GM12878 (cell line): ENCODE results near the gene CEP57. TPM values are rescaled to one million over a fixed set of nuclear protein-coding genes. Genes with fewer than 3 reads are reported as not detected.

Source experiments
- ATAC-seq: fragments of 200-7000 bp; cut with Tn5 transposase; 3 replicates; pipeline ENCODE4 v1.9.1; 2020; ENCODE audit warnings: mild to moderate bottlenecking, moderate library complexity
- BruUV-seq: library from RNA; stranded (reverse); fragments of 400-500 nt; replicated peaks from 2 replicates; lab custom pipeline; 2021; lab: Mats Ljungman, UMichigan
- CTCF ChIA-PET: fragments of 300-600 bp; sonication (Branson Sonifier 250); formaldehyde crosslinking; extraction: SDS; loops from one replicate; lab custom pipeline; 2021; ENCODE audit warnings: inconsistent platforms; lab: Yijun Ruan, JAX
- POLR2A ChIA-PET: fragments of 350-600 bp; formaldehyde crosslinking; extraction: SDS; loops from one replicate; lab custom pipeline; 2021; ENCODE audit warnings: inconsistent platforms; lab: Charles Lee
- RAD21 ChIA-PET: fragments of 300-600 bp; sonication (Branson Sonifier 250); formaldehyde crosslinking; loops from one replicate; lab custom pipeline; 2023; ENCODE audit warnings: antibody characterized with exemption; ENCODE audit not compliant: unreplicated experiment; lab: Charles Lee
- SMC1A ChIA-PET: fragments of 300-600 bp; sonication (Branson Sonifier 250); formaldehyde crosslinking; loops from one replicate; lab custom pipeline; 2023; ENCODE audit not compliant: unreplicated experiment, uncharacterized antibody; lab: Charles Lee
- DNase-seq: peaks from one replicate; pipeline ENCODE4 v3.0.0-alpha.2; 2011; ENCODE audit warnings: low read depth, low spot score
- FAIRE-seq: peaks from 3 replicates; lab custom pipeline; 2011; peaks lifted over from hg19 to GRCh38; lab: Jason Lieb, UNC
- H2AFZ ChIP-seq: 2 replicates; pipeline ENCODE4 v1.6.0; 2011; ENCODE audit warnings: low read depth, low read length, control low read depth; ENCODE audit not compliant: control insufficient read depth
- H3K27ac ChIP-seq: 2 replicates; pipeline ENCODE4 v1.5.1; 2011; ENCODE audit warnings: control low read depth; ENCODE audit not compliant: control insufficient read depth, insufficient read depth
- H3K27me3 ChIP-seq, 2 experiments: replicated peaks in 1 of 2; 2 replicates each; pipeline versions ENCODE4 v1.6.0 to v1.6.1; 2011; ENCODE audit warnings: low read length in 1 of 2; ENCODE audit not compliant: control insufficient read depth in 2 of 2, insufficient read depth in 2 of 2
- H3K36me3 ChIP-seq, 2 experiments: 2 replicates each; pipeline ENCODE4 v1.5.1; 2011; ENCODE audit warnings: low read length in 1 of 2; ENCODE audit not compliant: control insufficient read depth in 2 of 2, insufficient read depth in 2 of 2
- H3K4me1 ChIP-seq: 2 replicates; pipeline ENCODE4 v1.6.1; 2011; ENCODE audit warnings: mild to moderate bottlenecking, low read length, moderate library complexity, mixed read lengths; ENCODE audit not compliant: control insufficient read depth, insufficient read depth
- H3K4me2 ChIP-seq: 2 replicates; pipeline ENCODE4 v1.6.0; 2011; ENCODE audit warnings: control low read depth; ENCODE audit not compliant: control insufficient read depth, insufficient read depth
- H3K4me3 ChIP-seq: fragments of 200-600 bp; sonication (generic); 2 replicates; pipeline ENCODE4 v1.5.1; 2016
- H3K79me2 ChIP-seq: 2 replicates; pipeline ENCODE4 v1.6.0; 2011; ENCODE audit warnings: low read length; ENCODE audit not compliant: control insufficient read depth, insufficient read depth
- H3K9ac ChIP-seq: 2 replicates; pipeline ENCODE4 v1.8.0; 2011; ENCODE audit warnings: low read length, control low read depth, mixed read lengths; ENCODE audit not compliant: control insufficient read depth, insufficient read depth
- H3K9me3 ChIP-seq: replicated peaks from 3 replicates; pipeline ENCODE4 v1.5.1; 2011; ENCODE audit warnings: mild to moderate bottlenecking, low read length; ENCODE audit not compliant: control insufficient read depth, insufficient read depth
- H4K20me1 ChIP-seq: 2 replicates; pipeline ENCODE4 v1.6.0; 2011; ENCODE audit not compliant: control insufficient read depth, insufficient read depth
- BHLHE40 ChIP-seq, 2 experiments: fragments of 450-650 bp in 1 of 2; IDR thresholded peaks; 2 replicates each; pipeline ENCODE4 v1.6.1; 2011 to 2017; ENCODE audit warnings: low read depth in 2 of 2, borderline replicate concordance in 1 of 2, improper control_type of control experiment in 1 of 2, low read length in 1 of 2, mild to moderate bottlenecking in 1 of 2
- CHD2 ChIP-seq: IDR thresholded peaks from 2 replicates; pipeline ENCODE4 v1.6.1; 2011; ENCODE audit warnings: low read depth, low read length, improper control_type of control experiment, borderline replicate concordance
- IKZF1 ChIP-seq: fragments of 450-650 bp; conservative IDR thresholded peaks from 2 replicates; pipeline ENCODE4 v1.6.1; 2017; ENCODE audit warnings: antibody characterized with exemption, mild to moderate bottlenecking
- NR2F1 ChIP-seq: fragments of 450-650 bp; conservative IDR thresholded peaks from 2 replicates; pipeline ENCODE4 v1.6.1; 2017; ENCODE audit warnings: mild to moderate bottlenecking
- TCF3 ChIP-seq: IDR thresholded peaks from 2 replicates; pipeline ENCODE4 v1.6.1; 2012; ENCODE audit warnings: low read depth, mild to moderate bottlenecking, low read length, borderline replicate concordance; ENCODE audit not compliant: insufficient read depth
- WGBS: methylation state at CpG from one replicate; pipeline ENCODE4 v1.1.6; 2016; ENCODE audit warnings: low lambda C conversion rate; ENCODE audit not compliant: insufficient replicate concordance, insufficient coverage; ENCODE audit errors: missing lambda C conversion rate; 5-methylcytosine and 5-hydroxymethylcytosine counted together
- in situ Hi-C: fragments of 300-500 bp; cut with MboI; formaldehyde crosslinking; loops from 9 replicates; pipeline ENCODE4 v1.14.3; 2018; ENCODE audit warnings: mixed read lengths
- intact Hi-C: fragments of 100-400 bp; cut with micrococcal nuclease; formaldehyde crosslinking; loops from one replicate; pipeline ENCODE4 v1.14.2; 2022; ENCODE audit not compliant: unreplicated experiment
- polyA plus RNA-seq, 11 experiments: library from polyadenylated mRNA; depleted of rRNA in 4 of 11; unstranded in 6 of 11; stranded (reverse) in 5 of 11; fragments of >200 nt; fragmentation: Nextera tagmentation in 4 of 11; fragmentation: Illumina TruSeq in 1 of 11; extraction: Ambion mirVana in 4 of 11; extraction: Trizol in 1 of 11; gene quantifications; 1 replicate in 1 of 11; 2 replicates in 10 of 11; pipeline versions ENCODE4 v1.2.1 to v1.2.3, GENCODE V29; 2011 to 2016; ENCODE audit warnings: inconsistent platforms in 2 of 11, missing spikeins in 2 of 11, low read depth in 1 of 11
- total RNA-seq, 4 experiments: library from RNA; depleted of rRNA in 3 of 4; stranded (reverse); fragments of >200 nt in 3 of 4; fragmentation: Illumina TruSeq in 1 of 4; extraction: Trizol in 1 of 4; gene quantifications; 2 replicates each; pipeline versions ENCODE4 v1.2.1 to v1.2.3, GENCODE V29; 2013 to 2021
- TF ChIP-seq, protein P1 (sequence below): fragments of 450-650 bp; IDR thresholded peaks from 2 replicates; pipeline ENCODE4 v1.6.1; 2016; ENCODE audit warnings: mild to moderate bottlenecking
- TF ChIP-seq, protein P2 (sequence below): IDR thresholded peaks from 2 replicates; pipeline ENCODE4 v1.6.1; 2011; ENCODE audit warnings: borderline replicate concordance, low read depth, mild to moderate bottlenecking, moderate library complexity, mixed read lengths, low read length; ENCODE audit not compliant: insufficient read depth; ENCODE audit errors: extremely low read length

Gene CEP57
- total and polyA plus RNA-seq, 10 of the 15 experiments (the other 5 are each of a cell fraction or from before 2014, with no cell fraction given) = 19.4 to 85.4 (median 56.8) TPM

DNA sequence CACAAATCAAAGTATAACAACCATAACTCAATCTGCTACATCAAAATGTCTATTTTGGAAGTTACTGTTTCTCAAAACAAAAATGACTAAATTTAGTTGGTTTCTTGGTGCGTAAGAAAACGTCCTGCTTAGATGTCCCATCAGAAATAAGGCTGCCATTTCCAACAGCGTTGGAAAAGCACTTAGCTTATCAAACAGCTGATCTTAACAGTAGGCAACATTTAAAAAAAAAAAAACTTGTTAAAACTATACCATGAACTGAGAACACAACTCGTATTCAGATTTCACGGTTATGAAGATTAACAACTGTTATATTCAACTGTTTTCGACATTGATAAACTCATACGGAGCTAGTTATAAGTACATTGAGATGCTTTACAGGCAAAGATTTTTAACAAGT lies 2.4 kb downstream of the CEP57 start:
- RAD21 ChIA-PET = interaction anchor here (0.7 to 2.3 kb wide), 2 partner anchors 129 to 639 kb away, joined by 3 to 20 read pairs; no protein-coding TSS in a partner anchor
- 97% methylated on average over 7 of the region's 7 CpGs for WGBS
- H4K20me1 ChIP-seq = no peaks in the 10 kb centered on the region
- peak overlapping the region; percentile 87; the same call in 1 of the 2 replicates for H3K4me3 ChIP-seq
- no TSS peak for BruUV-seq
- H3K79me2 ChIP-seq = peaks cover 82% of the 10 kb centered on the region
- no peak overlapping the region for H2AFZ ChIP-seq
- H3K27ac ChIP-seq = no peak overlapping the region
- in situ Hi-C loops = loop anchor here (5.0 kb wide), 1 partner anchor 595 kb away; the partner anchor contains the start of gene CCDC82
- peak overlapping the region; percentile 46 for H3K4me2 ChIP-seq
- TF ChIP-seq CHD2 = no peak
- TF ChIP-seq, protein P1, sequence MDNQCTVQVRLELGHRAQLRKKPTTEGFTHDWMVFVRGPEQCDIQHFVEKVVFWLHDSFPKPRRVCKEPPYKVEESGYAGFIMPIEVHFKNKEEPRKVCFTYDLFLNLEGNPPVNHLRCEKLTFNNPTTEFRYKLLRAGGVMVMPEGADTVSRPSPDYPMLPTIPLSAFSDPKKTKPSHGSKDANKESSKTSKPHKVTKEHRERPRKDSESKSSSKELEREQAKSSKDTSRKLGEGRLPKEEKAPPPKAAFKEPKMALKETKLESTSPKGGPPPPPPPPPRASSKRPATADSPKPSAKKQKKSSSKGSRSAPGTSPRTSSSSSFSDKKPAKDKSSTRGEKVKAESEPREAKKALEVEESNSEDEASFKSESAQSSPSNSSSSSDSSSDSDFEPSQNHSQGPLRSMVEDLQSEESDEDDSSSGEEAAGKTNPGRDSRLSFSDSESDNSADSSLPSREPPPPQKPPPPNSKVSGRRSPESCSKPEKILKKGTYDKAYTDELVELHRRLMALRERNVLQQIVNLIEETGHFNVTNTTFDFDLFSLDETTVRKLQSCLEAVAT = peak; percentile 80
- TF ChIP-seq TCF3 = no peak
- no peak for TF ChIP-seq IKZF1
- no peak for TF ChIP-seq BHLHE40 (IDR thresholded peaks at IDR 0.05; ENCODE audit: borderline replicate concordance in 1 of 2, low read depth in 2 of 2, low read length in 1 of 2)
- TF ChIP-seq, protein P2, sequence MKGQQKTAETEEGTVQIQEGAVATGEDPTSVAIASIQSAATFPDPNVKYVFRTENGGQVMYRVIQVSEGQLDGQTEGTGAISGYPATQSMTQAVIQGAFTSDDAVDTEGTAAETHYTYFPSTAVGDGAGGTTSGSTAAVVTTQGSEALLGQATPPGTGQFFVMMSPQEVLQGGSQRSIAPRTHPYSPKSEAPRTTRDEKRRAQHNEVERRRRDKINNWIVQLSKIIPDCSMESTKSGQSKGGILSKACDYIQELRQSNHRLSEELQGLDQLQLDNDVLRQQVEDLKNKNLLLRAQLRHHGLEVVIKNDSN = no peak
- no peak for TF ChIP-seq NR2F1
- POLR2A ChIA-PET = interaction anchor here (0.6 to 5.5 kb wide), 9 partner anchors 10 to 725 kb away, joined by 3 to 23 read pairs (median 3); partner anchors contain the start of genes MAML2 and SRSF8
- H3K27me3 ChIP-seq = no peaks in the 10 kb centered on the region
- FAIRE-seq = no peak
- intact Hi-C loops = loop anchor here (5.0 kb wide), 2 partner anchors 130 to 635 kb away; partner anchors contain the start of gene MTMR2
- H3K4me1 ChIP-seq = 0 out of 2 replicates have a peak, but pooled peaks cover 3% of the 10 kb centered on the region
- CTCF ChIA-PET = interaction anchor here (0.7 to 2.8 kb wide), 8 partner anchors 8 to 714 kb away, joined by 3 to 15 read pairs (median 6); no protein-coding TSS in a partner anchor
- no peaks in the 10 kb centered on the region for H3K36me3 ChIP-seq
- ATAC-seq = no peak
- H3K9me3 ChIP-seq = no peaks in the 10 kb centered on the region
- DNase-seq = no peak
- no peak overlapping the region for H3K9ac ChIP-seq
- SMC1A ChIA-PET = interaction anchor here (0.6 to 5.6 kb wide), 11 partner anchors 14 to 601 kb away, joined by 3 to 37 read pairs (median 3); no protein-coding TSS in a partner anchor
